ENCODE results near the gene DHX9.

The DHX9 gene

GRCh38 chr1:182835806-182836205, 3.3 kb upstream of the DHX9 start:
- DNase-seq (ENCODE audit: low read depth in 2 of 3, low spot score in 1 of 3) = no peak

GRCh38 chr1:182841368-182841988, 2.3 kb downstream of the DHX9 start:
- no peak for DNase-seq (ENCODE audit: low read depth in 2 of 3, low spot score in 1 of 3)

GRCh38 chr1:182842265-182842664, 3.1 kb downstream of the DHX9 start:
- DNase-seq (ENCODE audit: low read depth in 2 of 3, low spot score in 1 of 3) = no peak

- DNase-seq (ENCODE audit: low read depth in 2 of 3, low spot score in 1 of 3) = peak in 1 of 3 donors; percentile 16
Measured at GRCh38 chr1:182845379-182845778, 6.2 kb downstream of the DHX9 start.

GRCh38 chr1:182845894-182846293, 6.7 kb downstream of the DHX9 start:
- DNase-seq (ENCODE audit: low read depth in 2 of 3, low spot score in 1 of 3) = no peak

- no peak for DNase-seq (ENCODE audit: low read depth in 2 of 3, low spot score in 1 of 3)
Measured at GRCh38 chr1:182847105-182847504, 8.0 kb downstream of the DHX9 start.

GRCh38 chr1:182848736-182849135, 9.6 kb downstream of the DHX9 start:
- no peak for DNase-seq (ENCODE audit: low read depth in 2 of 3, low spot score in 1 of 3)

- no peak for DNase-seq (ENCODE audit: low read depth in 2 of 3, low spot score in 1 of 3)
Measured at GRCh38 chr1:182850319-182850718, 11.2 kb downstream of the DHX9 start.

- no peak for DNase-seq (ENCODE audit: low read depth in 2 of 3, low spot score in 1 of 3)
Measured at GRCh38 chr1:182851825-182852224, 12.7 kb downstream of the DHX9 start.

- DNase-seq (ENCODE audit: low read depth in 2 of 3, low spot score in 1 of 3) = no peak
Measured at GRCh38 chr1:182855911-182856310, 16.8 kb downstream of the DHX9 start.

GRCh38 chr1:182857212-182857611, 18.1 kb downstream of the DHX9 start:
- no peak for DNase-seq (ENCODE audit: low read depth in 2 of 3, low spot score in 1 of 3)

GRCh38 chr1:182860658-182861057, 21.5 kb downstream of the DHX9 start:
- no peak for DNase-seq (ENCODE audit: low read depth in 2 of 3, low spot score in 1 of 3)

GRCh38 chr1:182861994-182862393, 22.8 kb downstream of the DHX9 start:
- DNase-seq (ENCODE audit: low read depth in 2 of 3, low spot score in 1 of 3) = no peak

- no peak for DNase-seq (ENCODE audit: low read depth in 2 of 3, low spot score in 1 of 3)
Measured at GRCh38 chr1:182862827-182863226, 23.7 kb downstream of the DHX9 start.

GRCh38 chr1:182863940-182864339, 24.8 kb downstream of the DHX9 start:
- no peak for DNase-seq (ENCODE audit: low read depth in 2 of 3, low spot score in 1 of 3)

- DNase-seq (ENCODE audit: low read depth in 2 of 3, low spot score in 1 of 3) = no peak
Measured at GRCh38 chr1:182867861-182868260, 28.7 kb downstream of the DHX9 start.

- no peak for DNase-seq (ENCODE audit: low read depth in 2 of 3, low spot score in 1 of 3)
Measured at GRCh38 chr1:182869241-182869666, 30.1 kb downstream of the DHX9 start.

GRCh38 chr1:182872881-182873280, 33.7 kb downstream of the DHX9 start:
- DNase-seq (ENCODE audit: low read depth in 2 of 3, low spot score in 1 of 3) = no peak

GRCh38 chr1:182875889-182876288, 36.7 kb downstream of the DHX9 start:
- no peak for DNase-seq (ENCODE audit: low read depth in 2 of 3, low spot score in 1 of 3)

GRCh38 chr1:182877331-182877730, 38.2 kb downstream of the DHX9 start:
- no peak for DNase-seq (ENCODE audit: low read depth in 2 of 3, low spot score in 1 of 3)

- peak in 1 of 3 donors; percentile 10 for DNase-seq (ENCODE audit: low read depth in 2 of 3, low spot score in 1 of 3)
Measured at GRCh38 chr1:182877842-182878241, 38.7 kb downstream of the DHX9 start.

GRCh38 chr1:182884872-182885271, 45.7 kb downstream of the DHX9 start:
- no peak for DNase-seq (ENCODE audit: low read depth in 2 of 3, low spot score in 1 of 3)

GRCh38 chr1:182885591-182885990, 46.4 kb downstream of the DHX9 start:
- no peak for DNase-seq (ENCODE audit: low read depth in 2 of 3, low spot score in 1 of 3)

- DNase-seq (ENCODE audit: low read depth in 2 of 3, low spot score in 1 of 3) = no peak
Measured at GRCh38 chr1:182886985-182887384, 47.8 kb downstream of the DHX9 start.

Measured in stimulated activated CD4-positive, alpha-beta T cell treated with anti-CD3 and anti-CD28 coated beads, Interleukin-12 subunit alpha, Interleukin-12 subunit beta, amount 100 ng/mL, for 48 hours (primary cell).